Thoracic aorta (tissue), 2 donors: ENCODE measurements around the gene POLL. TPM values are rescaled to one million over a fixed set of nuclear protein-coding genes. Genes with fewer than 3 reads are reported as not detected.
A peak's percentile ranks its signal among the peaks of the same experiment; 100 is the strongest.

Source experiments
- ATAC-seq: fragments of 150-250 bp; one replicate; pipeline ENCODE4 v1.8.0; 2017; ENCODE audit warnings: low read depth; ENCODE audit not compliant: insufficient number of reproducible peaks, low FRiP score
- DNase-seq: peaks from one replicate; pipeline ENCODE4 v3.0.0-alpha.2; 2020; ENCODE audit warnings: low spot score
- H3K27ac ChIP-seq, 2 donors: fragments of 200-600 bp; sonication (generic); 1 replicate in 1 of 2; 2 replicates in 1 of 2; pipeline ENCODE4 v1.5.1; 2016; ENCODE audit warnings: mild to moderate bottlenecking in 2 of 2, moderate library complexity in 2 of 2
- H3K27me3 ChIP-seq: fragments of 200-600 bp; sonication (generic); replicated peaks from 2 replicates; pipeline ENCODE4 v1.6.0; 2016; ENCODE audit warnings: mild to moderate bottlenecking; ENCODE audit not compliant: insufficient read depth
- H3K36me3 ChIP-seq: fragments of 200-600 bp; sonication (generic); one replicate; pipeline ENCODE4 v1.5.1; 2016
- H3K4me1 ChIP-seq, 2 donors: fragments of 200-600 bp; sonication (generic); 1 replicate in 1 of 2; 2 replicates in 1 of 2; pipeline versions ENCODE4 v1.5.1 to v1.6.0; 2016; ENCODE audit warnings: low read depth in 2 of 2, mild to moderate bottlenecking in 1 of 2; ENCODE audit not compliant: control insufficient read depth in 1 of 2
- H3K4me3 ChIP-seq: fragments of 200-600 bp; sonication (generic); 2 replicates; pipeline ENCODE4 v1.5.1; 2016; ENCODE audit warnings: mild to moderate bottlenecking
- H3K9me3 ChIP-seq: fragments of 200-600 bp; sonication (generic); 2 replicates; pipeline ENCODE4 v1.5.1; 2016
- total RNA-seq, 2 donors: library from RNA; depleted of rRNA; stranded (reverse); fragments of >200 nt; gene quantifications; one replicate each; pipeline versions ENCODE4 v1.1.0 to v1.2.3, GENCODE V29; 2016
- TF ChIP-seq, protein P1 (sequence below): fragments of 200-600 bp; sonication (generic); IDR thresholded peaks from one replicate; pipeline ENCODE4 v1.5.1; 2019; ENCODE audit warnings: antibody characterized with exemption

The POLL gene
- total RNA-seq, 2 donors from 2014 or later = 22.3 to 37.0 TPM

DNA sequence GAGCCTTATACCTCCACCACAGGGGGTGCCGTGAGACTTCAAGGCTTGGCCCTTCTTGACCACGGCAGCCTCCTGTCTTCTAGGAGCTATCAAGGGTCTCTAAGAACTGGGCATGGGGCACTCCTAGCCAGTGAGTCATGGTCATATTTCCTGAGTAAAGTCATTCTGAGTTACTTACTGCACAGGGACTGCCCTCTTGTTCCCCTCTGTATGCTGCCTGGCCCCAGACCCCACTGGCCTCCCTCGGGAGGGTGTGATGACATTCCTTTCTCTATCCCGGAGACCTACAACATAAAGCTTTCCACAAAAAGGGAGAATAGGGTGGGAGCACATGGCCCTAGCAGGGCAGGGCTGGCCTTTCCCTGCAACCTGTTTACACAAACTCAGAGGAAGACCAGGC lies 21.4 kb upstream of the POLL start:
- Histone ChIP-seq H3K4me1 (no peaks in the 10 kb centered on the region), H3K36me3 (peaks cover 42% of the 10 kb centered on the region), H3K27ac (no peak overlapping the region), H3K9me3 (no peaks in the 10 kb centered on the region), H3K27me3 (no peaks in the 10 kb centered on the region), H3K4me3 (no peak overlapping the region)
- ATAC-seq (no peak), DNase-seq (no peak)
- TF ChIP-seq, protein P1, sequence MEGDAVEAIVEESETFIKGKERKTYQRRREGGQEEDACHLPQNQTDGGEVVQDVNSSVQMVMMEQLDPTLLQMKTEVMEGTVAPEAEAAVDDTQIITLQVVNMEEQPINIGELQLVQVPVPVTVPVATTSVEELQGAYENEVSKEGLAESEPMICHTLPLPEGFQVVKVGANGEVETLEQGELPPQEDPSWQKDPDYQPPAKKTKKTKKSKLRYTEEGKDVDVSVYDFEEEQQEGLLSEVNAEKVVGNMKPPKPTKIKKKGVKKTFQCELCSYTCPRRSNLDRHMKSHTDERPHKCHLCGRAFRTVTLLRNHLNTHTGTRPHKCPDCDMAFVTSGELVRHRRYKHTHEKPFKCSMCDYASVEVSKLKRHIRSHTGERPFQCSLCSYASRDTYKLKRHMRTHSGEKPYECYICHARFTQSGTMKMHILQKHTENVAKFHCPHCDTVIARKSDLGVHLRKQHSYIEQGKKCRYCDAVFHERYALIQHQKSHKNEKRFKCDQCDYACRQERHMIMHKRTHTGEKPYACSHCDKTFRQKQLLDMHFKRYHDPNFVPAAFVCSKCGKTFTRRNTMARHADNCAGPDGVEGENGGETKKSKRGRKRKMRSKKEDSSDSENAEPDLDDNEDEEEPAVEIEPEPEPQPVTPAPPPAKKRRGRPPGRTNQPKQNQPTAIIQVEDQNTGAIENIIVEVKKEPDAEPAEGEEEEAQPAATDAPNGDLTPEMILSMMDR = no peak

DNA sequence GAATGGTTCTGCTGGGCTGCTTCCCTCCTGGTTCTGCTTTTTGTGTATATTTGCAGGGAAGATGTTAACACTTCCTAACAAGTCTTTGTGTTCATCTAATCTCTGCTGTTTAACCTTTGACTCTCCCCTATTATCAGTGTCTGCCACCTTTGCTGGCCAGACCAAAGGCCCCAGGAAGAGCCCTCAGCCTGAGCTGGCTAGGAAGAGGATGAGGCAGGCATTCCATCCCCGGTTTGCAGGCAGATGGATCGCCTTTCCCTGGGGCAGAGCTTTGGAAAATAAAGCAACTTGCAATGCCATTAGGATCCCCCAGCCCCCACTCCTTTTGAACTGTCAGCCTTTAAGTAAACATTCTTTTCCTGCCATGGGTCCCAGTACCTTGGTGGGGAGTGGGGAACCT lies 19.1 kb upstream of the POLL start:
- no peaks in the 10 kb centered on the region for H3K4me1 ChIP-seq
- peaks cover 32% of the 10 kb centered on the region for H3K36me3 ChIP-seq
- TF ChIP-seq, protein P1 = no peak
- ATAC-seq = no peak
- H3K4me3 ChIP-seq = no peak overlapping the region
- H3K9me3 ChIP-seq = no peaks in the 10 kb centered on the region
- no peaks in the 10 kb centered on the region for H3K27me3 ChIP-seq
- no peak for DNase-seq
- H3K27ac ChIP-seq = no peak overlapping the region

DNA sequence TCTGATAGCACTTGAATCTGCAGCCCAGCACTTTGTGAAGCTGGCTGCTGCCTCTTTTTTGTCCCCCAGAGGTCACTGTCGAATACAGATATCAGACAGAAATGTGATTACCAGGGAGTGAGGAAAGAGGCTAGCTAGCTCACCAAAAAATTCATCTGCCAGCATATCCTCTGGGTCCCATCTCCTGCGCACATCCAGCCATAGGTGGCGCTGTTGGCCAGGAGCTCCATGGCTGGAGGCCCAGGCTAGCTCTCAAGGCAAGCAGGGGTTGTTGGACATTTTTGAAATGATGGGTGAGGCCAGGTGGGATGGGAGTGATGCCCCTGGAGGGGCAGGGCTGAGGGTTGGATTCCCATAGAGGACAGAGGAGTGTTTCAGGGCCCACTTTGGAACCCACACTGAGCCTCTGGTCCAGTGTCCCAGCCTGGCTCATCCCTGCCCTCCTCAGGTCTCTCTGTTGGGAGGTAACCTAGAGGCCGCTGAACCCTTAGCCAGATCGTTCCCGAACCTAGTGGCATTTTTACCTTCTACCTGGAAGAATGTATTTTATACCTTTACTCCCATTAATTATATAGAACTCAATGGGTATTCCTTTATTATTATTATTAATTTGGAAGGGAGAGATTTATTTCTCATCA lies 14.8 kb upstream of the POLL start:
- Histone ChIP-seq H3K36me3 (peaks cover 13% of the 10 kb centered on the region), H3K4me1 (no peaks in the 10 kb centered on the region), H3K27ac (no peak overlapping the region), H3K4me3 (no peak overlapping the region), H3K27me3 (no peaks in the 10 kb centered on the region), H3K9me3 (no peaks in the 10 kb centered on the region)
- TF ChIP-seq, protein P1 = peak; percentile 78
- ATAC-seq (peak; percentile 40), DNase-seq (no peak)

DNA sequence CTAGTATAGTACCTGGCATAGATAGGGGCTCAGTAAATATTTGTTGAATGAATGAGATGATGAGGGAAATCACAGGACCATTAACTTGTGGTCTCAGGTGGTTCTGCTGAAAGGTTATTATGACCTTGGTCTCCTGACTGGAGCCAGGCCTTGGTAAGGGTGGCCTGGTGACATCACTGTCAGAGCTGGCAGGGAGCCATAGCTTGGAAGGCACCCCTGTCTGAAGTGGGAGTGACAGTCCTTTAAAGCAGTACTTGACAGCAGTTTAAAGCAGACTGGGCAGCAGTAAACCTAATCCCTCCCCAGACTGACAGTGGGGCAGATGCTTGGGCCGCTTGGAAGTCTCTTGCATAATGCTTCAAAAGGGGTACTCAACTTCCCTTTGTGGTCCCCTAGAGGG lies 13.5 kb upstream of the POLL start:
- ATAC-seq (no peak), DNase-seq (no peak)
- Histone ChIP-seq H3K27ac (no peak overlapping the region), H3K4me3 (no peak overlapping the region), H3K27me3 (no peaks in the 10 kb centered on the region), H3K36me3 (peaks cover 5% of the 10 kb centered on the region), H3K4me1 (no peaks in the 10 kb centered on the region), H3K9me3 (no peaks in the 10 kb centered on the region)
- TF ChIP-seq, protein P1 = no peak

DNA sequence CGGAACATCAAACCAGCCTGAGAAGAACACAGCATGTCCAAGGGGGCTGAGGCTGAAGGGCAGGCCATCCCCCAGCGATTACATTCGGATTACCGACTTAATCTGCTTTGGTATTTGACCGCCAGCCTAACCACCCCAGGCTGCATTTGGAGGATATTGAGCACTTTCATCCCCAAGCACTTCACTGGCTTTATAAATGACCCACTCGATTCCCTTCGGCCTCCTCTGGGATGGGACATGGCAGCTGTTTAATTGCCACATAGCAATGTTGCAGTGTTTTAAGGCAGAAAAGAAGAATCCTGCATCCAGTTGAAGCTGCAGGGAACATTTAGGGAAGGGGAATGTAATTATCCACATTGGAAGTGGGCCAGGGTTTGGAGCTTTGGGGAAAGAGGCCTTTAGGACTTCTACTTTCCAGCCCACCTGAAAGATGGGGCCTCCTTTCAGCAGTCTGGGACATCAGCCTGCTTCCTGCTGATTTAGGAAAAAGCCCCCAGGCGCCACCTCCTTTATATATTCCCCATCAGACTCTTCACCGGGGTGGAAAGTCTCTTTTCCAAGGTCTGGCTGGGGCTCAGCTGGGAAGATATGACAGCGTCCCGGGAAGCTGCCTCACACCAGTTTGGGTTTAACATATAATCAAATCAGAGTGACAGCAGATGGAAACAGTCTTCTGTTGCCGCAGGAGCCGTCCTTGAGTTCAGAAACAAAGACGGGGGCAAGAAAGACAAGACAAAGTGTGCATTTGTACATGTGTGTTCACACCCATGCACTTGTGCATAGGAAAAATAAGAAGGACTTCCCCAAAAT lies 9.2 kb upstream of the POLL start:
- DNase-seq (no peak), ATAC-seq (no peak)
- no peak overlapping the region for H3K27ac ChIP-seq

More for the DNA sequence above, 9.2 kb upstream of the POLL start:
- TF ChIP-seq, protein P1 = no peak
- Histone ChIP-seq H3K4me1 (no peaks in the 10 kb centered on the region), H3K36me3 (no peaks in the 10 kb centered on the region), H3K9me3 (no peaks in the 10 kb centered on the region), H3K27me3 (no peaks in the 10 kb centered on the region), H3K4me3 (no peak overlapping the region)
